Suprapubic skin (tissue), 4 donors: ENCODE results near the gene CHRNA4. TPM values are rescaled to one million over a fixed set of nuclear protein-coding genes. Genes with fewer than 3 reads are reported as not detected.
A peak's percentile ranks its signal among the peaks of the same experiment; 100 is the strongest.

Experiments used
- DNase-seq, 2 donors: peaks; one replicate each; pipeline ENCODE4 v3.0.0-alpha.2; 2019; ENCODE audit warnings: low spot score in 2 of 2
- H3K27ac ChIP-seq: fragments of 200-600 bp; sonication (generic); one replicate; pipeline ENCODE4 v1.5.1; 2019
- H3K27me3 ChIP-seq: fragments of 200-600 bp; sonication (generic); one replicate; pipeline ENCODE4 v1.5.1; 2019
- H3K36me3 ChIP-seq: fragments of 200-600 bp; sonication (generic); one replicate; pipeline ENCODE4 v1.5.1; 2019
- H3K4me1 ChIP-seq: fragments of 200-600 bp; sonication (generic); one replicate; pipeline ENCODE4 v1.5.1; 2019
- H3K4me3 ChIP-seq: fragments of 200-600 bp; sonication (generic); one replicate; pipeline ENCODE4 v1.5.1; 2019; ENCODE audit warnings: mild to moderate bottlenecking
- H3K9me3 ChIP-seq: fragments of 200-600 bp; sonication (generic); one replicate; pipeline ENCODE4 v1.5.1; 2019
- EP300 ChIP-seq: sonication (generic); formaldehyde crosslinking; IDR thresholded peaks from one replicate; pipeline ENCODE4 v1.6.1; 2017; ENCODE audit warnings: antibody characterized with exemption
- POLR2A ChIP-seq, 2 donors: fragments of 450-650 bp; IDR thresholded peaks; one replicate each; pipeline ENCODE4 v1.6.1; 2017; ENCODE audit warnings: antibody characterized with exemption in 2 of 2, mild to moderate bottlenecking in 2 of 2, moderate library complexity in 2 of 2
- POLR2AphosphoS5 ChIP-seq, 3 donors: sonication (generic); formaldehyde crosslinking; IDR thresholded peaks; one replicate each; pipeline ENCODE4 v1.6.1; 2017; ENCODE audit warnings: antibody characterized with exemption in 3 of 3
- WGBS: methylation state at CpG from one replicate; pipeline ENCODE4 v1.1.5; 2018; 5-methylcytosine and 5-hydroxymethylcytosine counted together
- total RNA-seq, 4 donors: library from RNA; depleted of rRNA; stranded (reverse); fragments of >200 nt; gene quantifications; one replicate each; pipeline ENCODE4 v1.1.0, GENCODE V29; 2016
- TF ChIP-seq, protein P1 (sequence below), 2 donors: fragments of 200-600 bp in 1 of 2; fragments of 450-650 bp in 1 of 2; sonication (generic) in 1 of 2; IDR thresholded peaks; one replicate each; pipeline ENCODE4 v1.5.1; 2016 to 2019; ENCODE audit warnings: antibody characterized with exemption in 2 of 2, mild to moderate bottlenecking in 1 of 2, moderate library complexity in 1 of 2

The CHRNA4 gene
- total RNA-seq = not detected

DNA sequence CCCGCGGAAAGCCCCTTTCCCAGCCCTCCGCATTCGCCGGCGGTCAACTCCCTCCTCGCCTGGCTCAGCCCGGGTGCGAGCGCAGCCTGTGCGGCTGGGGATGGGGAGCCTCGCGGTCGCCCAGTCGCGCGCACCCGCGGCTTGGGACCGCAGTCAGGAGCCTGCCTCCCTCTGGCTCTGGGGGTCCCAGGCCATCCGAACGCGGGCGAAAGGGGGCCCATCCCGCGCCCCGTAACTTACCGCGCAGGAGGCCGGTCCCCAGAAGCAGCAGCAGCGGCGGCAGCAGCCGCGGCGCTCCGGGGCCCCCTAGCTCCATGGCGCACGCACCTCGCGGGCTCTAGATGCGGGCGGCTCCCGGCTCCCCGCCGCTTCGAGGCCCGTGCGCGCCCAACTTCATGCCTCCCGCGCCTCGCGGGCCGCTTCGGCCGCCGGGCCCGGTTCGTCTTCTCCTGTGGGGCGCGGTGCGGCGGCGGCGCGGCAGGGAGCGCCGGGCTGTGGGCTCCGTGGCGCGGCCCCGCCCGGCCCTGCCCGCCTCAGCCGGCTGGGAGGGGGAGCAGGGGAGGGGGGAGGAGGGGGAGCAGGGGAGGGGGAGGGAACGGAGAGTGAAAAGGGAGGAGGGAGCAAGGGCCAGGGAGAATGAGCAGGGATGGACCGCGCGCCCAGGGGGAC is at the start of gene CHRNA4:
TSS of gene CHRNA4 (minus strand) at position 500 of the 669 bp plus-strand sequence. CDS start at position 316, 184 bp downstream.
- Histone ChIP-seq H3K4me3 (peak within 1 kb of the TSS; percentile 24), H3K4me1 (peaks cover 17% of the 10 kb centered on the region), H3K36me3 (no peaks in the 10 kb centered on the region), H3K9me3 (no peaks in the 10 kb centered on the region), H3K27me3 (peaks cover 91% of the 10 kb centered on the region), H3K27ac (no peak within 1 kb of the TSS)
- WGBS = 0% methylated on average over 4 of the region's 79 CpGs
- TF ChIP-seq, protein P1, sequence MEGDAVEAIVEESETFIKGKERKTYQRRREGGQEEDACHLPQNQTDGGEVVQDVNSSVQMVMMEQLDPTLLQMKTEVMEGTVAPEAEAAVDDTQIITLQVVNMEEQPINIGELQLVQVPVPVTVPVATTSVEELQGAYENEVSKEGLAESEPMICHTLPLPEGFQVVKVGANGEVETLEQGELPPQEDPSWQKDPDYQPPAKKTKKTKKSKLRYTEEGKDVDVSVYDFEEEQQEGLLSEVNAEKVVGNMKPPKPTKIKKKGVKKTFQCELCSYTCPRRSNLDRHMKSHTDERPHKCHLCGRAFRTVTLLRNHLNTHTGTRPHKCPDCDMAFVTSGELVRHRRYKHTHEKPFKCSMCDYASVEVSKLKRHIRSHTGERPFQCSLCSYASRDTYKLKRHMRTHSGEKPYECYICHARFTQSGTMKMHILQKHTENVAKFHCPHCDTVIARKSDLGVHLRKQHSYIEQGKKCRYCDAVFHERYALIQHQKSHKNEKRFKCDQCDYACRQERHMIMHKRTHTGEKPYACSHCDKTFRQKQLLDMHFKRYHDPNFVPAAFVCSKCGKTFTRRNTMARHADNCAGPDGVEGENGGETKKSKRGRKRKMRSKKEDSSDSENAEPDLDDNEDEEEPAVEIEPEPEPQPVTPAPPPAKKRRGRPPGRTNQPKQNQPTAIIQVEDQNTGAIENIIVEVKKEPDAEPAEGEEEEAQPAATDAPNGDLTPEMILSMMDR (IDR thresholded peaks at IDR 0.05) = no peak
- no peak for TF ChIP-seq POLR2A (IDR thresholded peaks at IDR 0.05)
- no peak for TF ChIP-seq POLR2AphosphoS5 (IDR thresholded peaks at IDR 0.05)
- no peak for TF ChIP-seq EP300
- DNase-seq = no peak

DNA sequence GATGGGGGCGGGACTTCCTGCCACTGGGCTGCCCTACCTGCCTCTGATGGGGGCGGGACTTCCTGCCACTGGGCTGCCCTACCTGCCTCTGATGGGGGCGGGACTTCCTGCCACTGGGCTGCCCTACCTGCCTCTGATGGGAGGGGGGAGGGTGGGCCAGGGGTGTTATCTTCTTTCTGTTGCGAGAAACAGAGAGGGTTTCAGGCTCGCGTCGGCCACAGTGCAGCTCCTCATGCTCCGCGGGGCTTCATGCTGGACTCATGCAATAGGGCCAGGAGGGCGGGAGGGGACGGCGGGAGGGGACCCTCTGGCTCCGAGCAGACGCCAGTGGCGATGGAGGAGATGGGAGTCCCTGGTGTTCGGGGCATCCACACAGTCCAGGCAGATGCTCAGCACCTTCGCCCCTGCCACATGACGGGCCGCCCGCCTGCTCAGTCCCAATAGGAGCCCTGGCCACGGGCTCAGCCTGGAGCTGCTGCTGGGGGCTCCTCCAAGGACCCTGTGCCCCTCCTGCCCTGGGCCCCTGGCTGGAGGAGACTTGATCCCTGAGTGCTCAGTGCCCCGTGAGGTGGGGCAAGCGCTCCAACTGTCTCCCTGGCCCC is 48.8 kb upstream of the CHRNA4 start:
- Histone ChIP-seq H3K27ac (no peak overlapping the region), H3K9me3 (no peaks in the 10 kb centered on the region), H3K36me3 (no peaks in the 10 kb centered on the region), H3K4me1 (no peaks in the 10 kb centered on the region), H3K27me3 (peaks cover 64% of the 10 kb centered on the region), H3K4me3 (no peak overlapping the region)
- TF ChIP-seq POLR2A (IDR thresholded peaks at IDR 0.05) (no peak), EP300 (no peak), POLR2AphosphoS5 (IDR thresholded peaks at IDR 0.05) (no peak)
- TF ChIP-seq, protein P1 (IDR thresholded peaks at IDR 0.05) = no peak
- no peak for DNase-seq
- 65% methylated on average over 2 of the region's 23 CpGs for WGBS

DNA sequence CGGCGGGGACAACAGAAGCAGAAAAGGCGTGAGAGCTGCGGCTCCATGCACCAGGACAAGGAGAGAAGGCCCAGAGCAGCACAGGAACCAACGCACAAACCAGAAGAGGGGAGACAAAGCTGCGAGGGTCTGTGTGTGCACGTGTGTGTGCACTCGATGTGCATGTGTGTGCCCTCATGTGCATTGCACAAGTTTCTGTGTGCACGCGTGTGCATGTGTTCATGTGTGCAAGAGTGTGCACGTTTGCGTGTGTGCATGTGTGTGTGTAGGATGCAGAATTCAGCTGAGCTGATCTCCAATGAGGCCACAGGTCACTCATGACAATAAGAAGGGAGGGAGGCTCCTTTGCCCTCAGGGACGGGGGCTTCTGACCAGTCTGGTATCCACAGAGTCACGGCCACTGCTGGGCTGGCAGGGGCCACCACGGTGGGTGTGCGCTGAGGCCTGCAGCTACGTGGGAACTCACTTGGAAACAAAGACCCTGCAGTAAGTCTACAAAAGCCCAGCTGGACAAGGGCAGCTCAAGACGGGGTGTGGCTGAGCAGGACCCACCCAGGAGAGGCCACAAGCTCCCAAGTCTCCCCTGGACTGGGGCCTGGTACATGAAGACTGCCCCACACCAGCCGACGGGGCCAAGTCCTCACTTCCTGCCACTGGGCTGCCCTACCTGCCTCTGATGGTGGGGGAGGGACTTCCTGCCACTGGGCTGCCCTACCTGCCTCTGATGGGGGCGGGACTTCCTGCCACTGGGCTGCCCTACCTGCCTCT is 48.1 kb upstream of the CHRNA4 start:
- H3K27me3 ChIP-seq = peaks cover 64% of the 10 kb centered on the region
- H3K4me1 ChIP-seq = no peaks in the 10 kb centered on the region
- no peaks in the 10 kb centered on the region for H3K9me3 ChIP-seq
- H3K27ac ChIP-seq = no peak overlapping the region
- no peaks in the 10 kb centered on the region for H3K36me3 ChIP-seq
- H3K4me3 ChIP-seq = no peak overlapping the region
- WGBS = 88% methylated on average over 15 of the region's 21 CpGs
- no peak for DNase-seq
- no peak for TF ChIP-seq EP300
- TF ChIP-seq POLR2A (IDR thresholded peaks at IDR 0.05) = no peak
- TF ChIP-seq POLR2AphosphoS5 (IDR thresholded peaks at IDR 0.05) = no peak
- TF ChIP-seq, protein P1 (IDR thresholded peaks at IDR 0.05) = no peak

DNA sequence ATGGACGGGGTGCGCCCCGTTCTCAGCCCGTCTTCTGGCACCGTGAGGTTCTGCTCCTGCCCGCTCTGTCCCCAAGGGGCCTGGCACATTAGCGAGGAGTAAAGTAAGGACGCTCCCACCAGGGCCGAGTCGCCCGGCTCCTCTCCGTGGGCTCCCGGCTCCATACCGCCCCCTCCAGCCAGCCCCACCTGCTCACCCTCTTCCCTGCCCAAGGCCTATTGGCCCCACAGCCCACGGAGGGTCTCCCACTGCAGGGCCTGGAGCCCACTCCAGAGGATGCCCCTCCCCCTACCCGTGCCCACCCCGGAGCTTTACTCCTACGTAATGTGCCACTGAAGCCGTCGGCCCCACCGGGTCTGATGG is 47.5 kb upstream of the CHRNA4 start:
- H3K4me3 ChIP-seq = no peak overlapping the region
- no peaks in the 10 kb centered on the region for H3K36me3 ChIP-seq
- H3K27ac ChIP-seq = no peak overlapping the region
- H3K4me1 ChIP-seq = no peaks in the 10 kb centered on the region
- H3K27me3 ChIP-seq = peaks cover 64% of the 10 kb centered on the region
- 77% methylated on average over 11 of the region's 21 CpGs for whole genome bisulfite sequencing
- DNase-seq = no peak
- TF ChIP-seq POLR2AphosphoS5 (IDR thresholded peaks at IDR 0.05) (no peak), EP300 (no peak), POLR2A (IDR thresholded peaks at IDR 0.05) (no peak)
- TF ChIP-seq, protein P1 (IDR thresholded peaks at IDR 0.05) = no peak
- H3K9me3 ChIP-seq = no peaks in the 10 kb centered on the region
